GM21528 (cell line): ENCODE measurements around the gene RAB17.
"Not testable (repeated sequence)": the region's sequence is repeated elsewhere in the genome, so short reads cannot be mapped to it uniquely, and the experiment has no call there.

Source experiments
- ATAC-seq: cut with Tn5 transposase; IDR thresholded peaks from one replicate; pipeline ENCODE4 v1.9.1; 2021; ENCODE audit warnings: mild to moderate bottlenecking, moderate library complexity; ENCODE audit not compliant: unreplicated experiment, low FRiP score

Gene RAB17

GRCh38 chr2:237600205-237600846 lies 9.8 kb upstream of the RAB17 start:
- no peak for ATAC-seq

- ATAC-seq = no peak
Observed at GRCh38 chr2:237599465-237600110, 9.1 kb upstream of the RAB17 start.

GRCh38 chr2:237598468-237599208 lies 8.1 kb upstream of the RAB17 start:
- no peak for ATAC-seq

- no peak for ATAC-seq
Observed at GRCh38 chr2:237597196-237598145, 6.9 kb upstream of the RAB17 start.

- ATAC-seq = no peak
Observed at GRCh38 chr2:237596520-237597195, 6.1 kb upstream of the RAB17 start.

GRCh38 chr2:237595829-237596519 lies 5.4 kb upstream of the RAB17 start:
- ATAC-seq = not testable (repeated sequence)

- no peak for ATAC-seq
Observed at GRCh38 chr2:237594514-237594871, 4.0 kb upstream of the RAB17 start.

GRCh38 chr2:237593596-237594320 lies 3.2 kb upstream of the RAB17 start:
- no peak for ATAC-seq

- no peak for ATAC-seq
Observed at GRCh38 chr2:237593036-237593435, 2.5 kb upstream of the RAB17 start.

- ATAC-seq = no peak
Observed at GRCh38 chr2:237592425-237592980, 2.0 kb upstream of the RAB17 start.

GRCh38 chr2:237591141-237591881 lies 777 bp upstream of the RAB17 start:
- ATAC-seq = no peak

GRCh38 chr2:237588044-237588696 lies 2.4 kb downstream of the RAB17 start:
- ATAC-seq = no peak

GRCh38 chr2:237585590-237586221 lies 4.8 kb downstream of the RAB17 start:
- ATAC-seq = no peak

GRCh38 chr2:237583385-237584295 lies 6.9 kb downstream of the RAB17 start:
- ATAC-seq = no peak

GRCh38 chr2:237581751-237582746 lies 8.5 kb downstream of the RAB17 start:
- no peak for ATAC-seq
